Epithelial cell of esophagus (primary cell): Measurements from ENCODE around the gene GGNBP2.

ENCODE experiments used
- DNase-seq: peaks from one replicate; pipeline ENCODE4 v3.0.0; 2010; ENCODE audit warnings: low read depth
- H3K4me3 ChIP-seq: 2 replicates; pipeline ENCODE4 v1.5.1; 2011; ENCODE audit warnings: mild to moderate bottlenecking, low read length, control low read depth
- CTCF ChIP-seq: IDR thresholded peaks from 2 replicates; pipeline ENCODE4 v1.5.1; 2011; ENCODE audit warnings: low read depth, mild to moderate bottlenecking, low read length, control low read depth, inconsistent platforms; ENCODE audit not compliant: insufficient read depth; ENCODE audit errors: missing control alignments

GGNBP2 gene

DNA sequence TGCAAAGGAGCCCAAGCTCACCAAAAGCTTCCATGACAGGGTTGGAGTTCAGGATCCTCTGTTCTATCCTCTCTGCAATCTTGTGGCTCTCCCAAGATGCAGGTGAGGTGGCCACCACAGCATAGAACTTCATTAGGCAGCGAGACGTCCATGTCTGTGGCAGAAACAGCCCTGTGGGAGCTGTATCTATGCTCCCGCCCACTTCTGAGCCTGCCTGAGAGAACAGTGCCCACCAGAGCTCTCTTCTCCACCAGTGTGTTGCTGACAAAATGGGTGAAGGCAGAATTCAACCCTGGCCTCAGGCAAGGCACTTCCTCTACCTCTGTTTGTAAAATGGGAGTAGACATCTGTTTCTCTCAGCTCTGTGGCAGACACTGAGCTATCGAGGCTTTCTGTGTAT is 28.9 kb upstream of the GGNBP2 start:
- no peak for TF ChIP-seq CTCF
- H3K4me3 ChIP-seq = no peak overlapping the region
- DNase-seq = no peak

GRCh38 chr17:36523113-36523512 is 21.6 kb upstream of the GGNBP2 start:
- TF ChIP-seq CTCF = no peak
- no peak for DNase-seq
- no peak overlapping the region for H3K4me3 ChIP-seq

GRCh38 chr17:36524428-36524876 is 20.3 kb upstream of the GGNBP2 start:
- no peak for TF ChIP-seq CTCF
- DNase-seq = peak; percentile 82
- H3K4me3 ChIP-seq = no peak overlapping the region

GRCh38 chr17:36525113-36525512 is 19.6 kb upstream of the GGNBP2 start:
- TF ChIP-seq CTCF = no peak
- DNase-seq = peak; percentile 44
- H3K4me3 ChIP-seq = no peak overlapping the region

- H3K4me3 ChIP-seq = no peak overlapping the region
- DNase-seq = no peak
- no peak for TF ChIP-seq CTCF
Measured at GRCh38 chr17:36525888-36526287, 18.8 kb upstream of the GGNBP2 start.

DNA sequence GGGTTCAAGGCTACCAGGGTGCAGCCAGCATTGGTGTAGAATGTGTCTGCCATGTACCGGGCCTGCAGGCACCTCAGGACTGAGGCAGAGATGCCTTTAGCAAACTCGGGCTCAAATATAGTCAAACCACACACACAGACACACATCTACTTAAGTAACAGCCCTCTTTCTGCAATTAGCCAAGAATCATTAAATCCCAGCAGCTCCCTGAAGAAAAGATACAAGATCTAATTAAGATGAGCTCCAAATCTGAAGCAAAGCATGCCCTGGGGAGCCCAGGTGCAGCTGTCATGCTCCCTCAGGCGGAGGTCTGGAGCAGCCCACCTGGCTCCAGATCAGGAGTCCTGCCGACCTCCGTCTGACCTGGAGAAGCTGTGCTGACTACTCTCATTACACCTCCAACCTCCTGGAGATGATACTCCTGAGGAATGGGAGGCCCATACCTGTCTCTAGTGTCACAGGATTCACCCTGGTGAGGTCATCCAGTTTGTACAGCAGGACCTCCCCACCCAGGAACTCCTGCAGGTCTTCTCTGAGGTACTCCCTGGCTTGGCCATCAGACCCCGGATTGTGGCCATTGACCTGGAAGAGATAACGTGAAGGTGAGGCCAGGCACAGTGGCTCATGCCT is 17.0 kb upstream of the GGNBP2 start:
- no peak for DNase-seq
- TF ChIP-seq CTCF = no peak
- no peak overlapping the region for H3K4me3 ChIP-seq

DNA sequence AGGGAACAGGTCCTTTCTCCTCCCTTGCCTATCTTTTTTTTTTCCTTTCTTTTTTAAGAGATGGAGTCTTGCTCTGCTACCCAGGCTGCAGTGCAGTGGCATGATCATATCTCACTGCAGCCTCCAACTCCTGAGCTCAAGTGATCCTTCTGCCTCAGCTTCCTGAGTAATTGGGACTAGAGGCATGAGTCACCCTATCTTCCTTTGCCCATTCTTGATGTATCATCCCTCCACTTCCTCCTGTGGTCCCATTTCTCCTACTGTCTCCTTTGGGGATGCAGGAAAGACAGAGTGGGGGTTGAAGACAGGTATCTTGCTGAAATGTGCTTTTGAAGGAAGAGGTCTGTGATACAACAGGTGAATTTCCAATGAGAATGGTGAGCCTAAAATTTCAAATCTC is 15.6 kb upstream of the GGNBP2 start:
- no peak overlapping the region for H3K4me3 ChIP-seq
- peak; percentile 80 for DNase-seq
- TF ChIP-seq CTCF = no peak
